A673 (cell line): ENCODE results near the gene RPIA.

Experiments
- EZH2 ChIP-seq: fragments of 200-600 bp; sonication (generic); IDR thresholded peaks from 2 replicates; pipeline ENCODE4 v1.6.1; 2017; ENCODE audit warnings: borderline replicate concordance, low read depth, mild to moderate bottlenecking, mixed read lengths, antibody characterized with exemption, low read length; ENCODE audit not compliant: poor library complexity, severe bottlenecking
- TF ChIP-seq, protein P1 (sequence below): fragments of 300-800, 200-600 bp; sonication (generic); conservative IDR thresholded peaks from 2 replicates; pipeline ENCODE4 v1.5.1; 2017; ENCODE audit warnings: low read depth, mild to moderate bottlenecking, antibody characterized with exemption, low read length, moderate library complexity, mixed read lengths

GRCh38 chr2:88669482-88670214 is 21.8 kb upstream of the RPIA start:
- TF ChIP-seq, protein P1, sequence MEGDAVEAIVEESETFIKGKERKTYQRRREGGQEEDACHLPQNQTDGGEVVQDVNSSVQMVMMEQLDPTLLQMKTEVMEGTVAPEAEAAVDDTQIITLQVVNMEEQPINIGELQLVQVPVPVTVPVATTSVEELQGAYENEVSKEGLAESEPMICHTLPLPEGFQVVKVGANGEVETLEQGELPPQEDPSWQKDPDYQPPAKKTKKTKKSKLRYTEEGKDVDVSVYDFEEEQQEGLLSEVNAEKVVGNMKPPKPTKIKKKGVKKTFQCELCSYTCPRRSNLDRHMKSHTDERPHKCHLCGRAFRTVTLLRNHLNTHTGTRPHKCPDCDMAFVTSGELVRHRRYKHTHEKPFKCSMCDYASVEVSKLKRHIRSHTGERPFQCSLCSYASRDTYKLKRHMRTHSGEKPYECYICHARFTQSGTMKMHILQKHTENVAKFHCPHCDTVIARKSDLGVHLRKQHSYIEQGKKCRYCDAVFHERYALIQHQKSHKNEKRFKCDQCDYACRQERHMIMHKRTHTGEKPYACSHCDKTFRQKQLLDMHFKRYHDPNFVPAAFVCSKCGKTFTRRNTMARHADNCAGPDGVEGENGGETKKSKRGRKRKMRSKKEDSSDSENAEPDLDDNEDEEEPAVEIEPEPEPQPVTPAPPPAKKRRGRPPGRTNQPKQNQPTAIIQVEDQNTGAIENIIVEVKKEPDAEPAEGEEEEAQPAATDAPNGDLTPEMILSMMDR = peak; percentile 69
- no peak for TF ChIP-seq EZH2
